Measurements from ENCODE around the gene MON1B.

DNA sequence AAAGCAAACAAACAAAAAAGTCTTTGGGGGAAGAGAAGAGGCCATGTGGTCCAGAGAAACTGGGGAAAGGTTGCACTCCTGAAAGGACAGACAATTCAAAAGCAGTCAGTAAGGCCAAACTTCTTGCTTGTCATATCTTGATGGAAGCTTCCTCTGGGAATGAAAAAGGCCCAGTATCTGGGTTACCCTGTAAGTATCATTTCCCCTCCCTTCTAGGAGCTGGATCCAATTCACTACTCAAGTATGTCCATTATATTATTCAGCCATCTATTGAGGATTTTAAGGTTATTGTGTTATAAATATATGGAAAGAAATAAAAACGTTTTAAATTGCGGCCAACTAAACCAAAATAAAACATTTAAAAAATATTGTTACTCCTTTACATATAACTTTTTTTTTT, 26.0 kb upstream of the MON1B start:
- TF ChIP-seq SUZ12 (IDR thresholded peaks at IDR 0.05; ENCODE audit: extremely low read depth, insufficient read depth, insufficient read length): no peak
- no peak for TF ChIP-seq YY1 (IDR thresholded peaks at IDR 0.05; ENCODE audit: insufficient read depth, insufficient read length)
